GM18520 (cell line): Measurements from ENCODE around the gene STK39.
A peak's percentile ranks its signal among the peaks of the same experiment; 100 is the strongest.

Source experiments
- ATAC-seq: cut with Tn5 transposase; IDR thresholded peaks from one replicate; pipeline ENCODE4 v1.9.1; 2021; ENCODE audit not compliant: unreplicated experiment

Gene STK39

GRCh38 chr2:168024459-168024858 lies 222.9 kb downstream of the STK39 start:
- no peak for ATAC-seq

DNA sequence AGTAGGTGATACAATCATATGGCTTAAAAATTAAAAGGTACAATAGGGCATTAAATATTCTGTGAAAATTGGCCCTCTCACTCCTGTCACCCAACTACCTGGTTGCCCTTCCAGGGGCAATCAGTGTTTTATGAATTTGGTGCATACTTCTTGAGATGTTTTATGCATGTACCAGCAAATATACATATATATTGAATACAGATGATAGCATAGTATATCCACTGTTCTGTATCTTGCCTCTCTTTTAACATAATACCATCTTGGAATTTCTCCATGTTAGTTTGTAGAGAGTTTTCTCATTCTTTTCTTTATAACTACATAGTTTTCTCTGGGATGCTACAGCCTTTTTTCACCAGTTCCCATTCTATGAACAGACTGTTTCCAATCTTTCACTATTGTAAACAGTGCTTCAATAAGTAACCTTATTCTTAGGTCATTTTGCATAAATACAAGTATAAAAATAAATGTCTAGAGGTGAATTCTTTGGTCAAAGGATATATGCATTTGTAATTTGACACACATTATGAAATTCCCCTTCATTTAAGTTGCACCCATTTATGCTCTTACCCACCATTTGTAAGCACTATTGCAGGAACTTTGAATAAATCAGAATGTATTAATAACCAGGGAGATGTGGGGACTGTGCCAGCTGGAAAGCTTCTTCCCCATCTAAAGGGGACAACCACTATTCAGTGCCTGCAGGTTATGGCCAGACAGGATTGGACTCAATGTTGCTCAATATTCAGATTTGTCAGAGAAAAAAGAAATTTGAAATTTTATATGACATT lies 225.4 kb downstream of the STK39 start:
- ATAC-seq = no peak

DNA sequence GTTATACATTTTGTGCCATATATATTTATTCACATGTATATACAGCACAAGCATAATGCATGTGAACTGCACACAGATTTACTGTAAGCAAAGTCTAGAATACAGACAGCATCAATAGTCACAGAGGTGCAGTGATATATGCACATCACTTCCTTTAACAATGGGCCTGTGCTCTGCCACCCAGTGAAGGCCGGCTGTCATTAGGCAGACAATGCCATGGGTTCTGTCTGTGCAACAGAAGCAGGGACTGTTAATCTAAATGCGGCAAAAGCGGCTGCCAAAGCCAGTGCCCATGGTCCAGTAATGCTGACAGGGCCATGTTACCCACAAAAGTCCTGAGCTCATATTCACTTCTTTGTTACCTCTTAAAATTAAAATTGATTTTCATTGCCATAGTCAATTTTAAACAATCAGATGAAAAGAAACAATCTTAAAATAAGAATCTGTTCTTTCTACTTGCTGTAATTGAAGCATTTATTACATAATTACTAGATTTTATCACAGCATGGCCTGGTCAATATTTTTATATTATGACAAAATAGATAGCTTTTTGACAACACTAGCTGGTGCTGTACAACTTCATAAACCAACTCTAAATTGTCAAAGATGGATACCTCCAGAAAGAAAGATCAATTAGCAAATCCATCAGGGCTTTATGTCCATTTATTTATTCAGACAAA lies 232.0 kb downstream of the STK39 start:
- no peak for ATAC-seq

GRCh38 chr2:168009900-168010299 lies 237.5 kb downstream of the STK39 start:
- ATAC-seq = no peak

DNA sequence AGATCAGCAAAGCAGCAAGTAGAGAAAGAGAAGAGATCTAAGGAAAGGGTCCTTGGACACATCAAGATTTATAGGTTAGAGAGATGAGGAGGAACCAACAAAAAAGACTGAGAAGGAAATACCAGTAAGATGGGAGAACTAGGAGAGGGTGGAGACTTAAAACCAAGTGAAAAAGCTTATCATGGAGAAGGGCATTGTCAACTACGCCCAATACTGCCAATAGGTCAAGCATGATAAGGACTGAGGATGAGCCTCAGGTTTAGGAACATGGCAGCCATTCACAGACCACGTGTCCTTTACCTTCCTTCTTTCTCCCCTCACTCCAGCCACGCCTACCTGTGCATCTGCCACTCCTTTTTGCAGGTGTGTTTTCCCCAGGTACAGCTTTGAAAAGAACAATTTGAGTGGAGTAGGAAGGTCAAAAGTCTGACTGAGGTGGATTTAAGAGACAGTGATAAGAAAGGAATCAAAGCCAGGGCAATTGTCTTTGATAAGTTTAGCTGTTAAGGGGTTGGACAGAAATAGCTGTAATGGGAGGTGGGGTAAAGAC lies 238.7 kb downstream of the STK39 start:
- no peak for ATAC-seq

GRCh38 chr2:168006498-168006897 lies 240.9 kb downstream of the STK39 start:
- no peak for ATAC-seq

GRCh38 chr2:168005586-168005985 lies 241.8 kb downstream of the STK39 start:
- no peak for ATAC-seq

GRCh38 chr2:168003876-168004275 lies 243.5 kb downstream of the STK39 start:
- no peak for ATAC-seq

DNA sequence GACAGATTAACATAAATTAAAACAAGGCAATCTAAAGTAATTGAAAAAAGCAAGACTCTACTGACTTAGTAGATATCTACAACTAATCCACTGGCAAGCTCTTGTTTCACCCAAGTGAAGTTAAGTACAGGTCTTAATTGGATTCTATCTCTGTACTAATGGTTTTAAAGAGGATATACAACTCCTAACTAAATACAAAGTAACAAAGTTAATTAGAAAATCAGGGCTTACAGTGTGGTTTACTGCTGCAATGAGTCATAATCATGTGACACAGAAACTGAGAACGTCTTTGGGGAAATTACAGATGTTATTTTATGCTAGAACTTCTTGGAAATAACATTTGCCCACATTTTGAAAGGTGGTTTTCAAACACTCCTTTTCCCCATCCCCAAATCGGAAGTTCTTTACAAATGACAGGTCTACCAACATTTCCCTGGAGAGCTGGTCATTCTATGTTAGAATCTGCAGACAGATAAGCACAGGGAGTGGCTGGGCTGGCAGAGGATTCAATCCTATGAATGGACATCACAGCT lies 245.3 kb downstream of the STK39 start:
- ATAC-seq = peak; percentile 55

- ATAC-seq = no peak
Measured at GRCh38 chr2:167992278-167992677, 255.1 kb downstream of the STK39 start.

DNA sequence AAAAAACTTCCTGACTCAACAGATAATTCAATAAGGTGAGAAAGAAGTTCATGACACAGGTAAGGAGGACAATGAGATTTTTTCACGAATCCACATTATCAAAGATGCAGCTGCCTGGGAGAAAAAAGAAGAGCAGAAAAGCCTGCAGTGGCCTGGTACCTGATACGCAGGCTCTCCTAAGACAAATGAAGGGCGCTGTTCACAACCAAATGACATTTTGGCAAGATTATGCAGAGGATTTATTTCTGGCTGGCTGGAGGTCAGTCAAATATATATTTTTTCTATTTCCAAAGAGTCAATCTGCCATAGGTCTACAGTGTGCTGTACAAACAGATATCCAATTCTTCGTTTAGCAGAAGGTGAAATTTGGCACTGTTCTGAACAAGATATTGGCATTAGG lies 257.3 kb downstream of the STK39 start:
- ATAC-seq = no peak

- no peak for ATAC-seq
Measured at GRCh38 chr2:167988296-167988695, 259.1 kb downstream of the STK39 start.

DNA sequence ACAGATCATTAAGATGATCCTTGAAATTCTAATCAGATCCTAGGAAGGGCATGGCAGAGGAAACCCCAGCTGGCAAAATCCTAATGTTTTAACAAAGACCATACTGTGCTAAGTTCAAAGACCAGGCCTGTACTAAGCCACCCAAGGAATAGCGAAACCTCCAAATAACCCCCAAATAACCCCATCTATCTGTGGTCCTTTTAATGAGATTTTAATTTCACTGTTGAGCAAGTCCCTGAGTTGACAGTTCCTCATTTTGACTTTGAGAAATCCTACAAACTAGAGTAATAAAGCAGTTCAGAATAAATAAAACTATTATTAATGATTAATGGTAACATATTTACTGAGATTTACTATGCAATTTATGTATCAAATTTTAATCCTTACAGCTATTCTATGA lies 259.8 kb downstream of the STK39 start:
- ATAC-seq = no peak

GRCh38 chr2:167987026-167987425 lies 260.4 kb downstream of the STK39 start:
- ATAC-seq = no peak

- ATAC-seq = no peak
Measured at GRCh38 chr2:167986223-167986622, 261.2 kb downstream of the STK39 start.

DNA sequence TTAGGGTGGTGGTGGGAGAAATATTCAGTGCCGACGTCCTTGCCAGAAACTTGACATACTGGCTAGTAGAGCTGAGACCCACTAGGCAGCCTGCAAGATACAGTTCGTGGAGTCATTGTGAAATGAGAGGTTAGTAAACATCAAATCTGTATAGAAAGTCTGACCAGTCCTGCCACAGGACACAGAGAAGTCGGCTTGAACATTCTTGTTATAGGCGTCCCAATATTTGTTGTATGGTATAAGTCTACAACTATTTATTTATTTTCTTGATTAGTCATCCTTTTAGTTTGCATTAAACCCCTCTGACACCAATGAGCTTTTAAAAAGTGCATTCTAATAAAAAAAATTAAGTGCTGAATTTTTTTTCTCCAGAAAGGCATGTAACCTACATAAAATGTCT lies 265.4 kb downstream of the STK39 start:
- no peak for ATAC-seq

- no peak for ATAC-seq
Measured at GRCh38 chr2:167980439-167980838, 267.0 kb downstream of the STK39 start.

DNA sequence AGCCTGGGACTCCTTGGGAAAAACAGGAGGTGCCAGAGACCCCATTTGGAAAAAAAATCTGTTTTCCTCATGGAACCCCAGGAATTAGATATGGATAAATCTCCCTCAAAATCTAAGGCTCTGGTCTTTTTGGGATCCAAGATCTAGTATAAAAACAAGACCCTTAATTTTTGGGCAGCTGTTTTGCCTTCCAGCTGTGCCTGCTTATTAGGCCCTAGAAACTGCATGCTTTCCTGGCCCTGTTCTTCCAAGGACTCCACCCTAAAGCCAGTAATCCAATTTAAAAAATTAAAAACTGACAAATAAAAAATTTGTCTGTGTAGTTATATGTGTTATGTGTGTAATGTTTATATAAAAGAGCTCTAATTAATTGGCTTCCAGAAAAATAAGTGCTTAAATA lies 274.6 kb downstream of the STK39 start:
- no peak for ATAC-seq

- ATAC-seq = no peak
Measured at GRCh38 chr2:167972020-167972419, 275.4 kb downstream of the STK39 start.

GRCh38 chr2:167966937-167967913 lies 280.2 kb downstream of the STK39 start:
- no peak for ATAC-seq
